Measurements from ENCODE around the gene ATP4B. TPM values are rescaled to one million over a fixed set of nuclear protein-coding genes. Genes with fewer than 3 reads are reported as not detected.

The ATP4B gene
- total and polyA plus RNA-seq, 2 of the 8 experiments (the other 6 are each of a cell fraction or from before 2014, with no cell fraction given) = 0.05 TPM; not detected in 1

DNA sequence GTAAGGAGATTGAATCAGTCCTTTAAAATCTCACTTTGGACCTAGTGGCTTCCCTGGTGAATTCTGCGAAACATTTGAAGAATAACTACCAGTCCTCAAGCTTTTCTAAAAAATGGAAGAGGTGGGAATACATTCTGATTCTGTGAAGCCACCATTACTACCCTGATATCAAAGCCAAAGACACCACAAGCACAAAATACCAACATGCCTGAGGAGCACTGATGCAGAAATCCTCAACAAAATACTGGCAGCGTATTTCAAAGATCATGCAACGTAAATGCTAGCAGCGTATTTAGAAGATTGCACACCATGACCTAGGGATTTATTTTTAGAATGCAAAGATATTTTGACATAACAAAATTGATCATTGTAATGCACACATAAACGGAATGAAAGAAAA lies 14.4 kb downstream of the ATP4B start:
- no peak overlapping the region for H4K91ac ChIP-seq (replicated peaks; ENCODE audit: insufficient read length, low read length)
- H2BK20ac ChIP-seq (ENCODE audit: low read length) = no peak overlapping the region
- no peak overlapping the region for H2BK120ac ChIP-seq (replicated peaks; ENCODE audit: low read depth, low read length)
- no peaks in the 10 kb centered on the region for H3K23me2 ChIP-seq (ENCODE audit: low read depth, low read length)
- H4K20me1 ChIP-seq (replicated peaks in 1 of 2; ENCODE audit: control insufficient read depth in 1 of 2, insufficient read depth in 2 of 2, low read length in 2 of 2) = no peaks in the 10 kb centered on the region
- no peak overlapping the region for H3K23ac ChIP-seq (ENCODE audit: insufficient read length)
- no peak overlapping the region for H3K18ac ChIP-seq (ENCODE audit: extremely low read depth, low read length)
- no peak overlapping the region for H2BK15ac ChIP-seq (ENCODE audit: low read length)
- no peaks in the 10 kb centered on the region for H3K79me1 ChIP-seq (ENCODE audit: low read depth, low read length)
- H3K4me3 ChIP-seq (ENCODE audit: extremely low read depth in 1 of 4, insufficient read depth in 2 of 4, low read depth in 3 of 4, low read length in 4 of 4) = no peak overlapping the region
- no peak overlapping the region for H2AFZ ChIP-seq (ENCODE audit: low read length)
- CTCF ChIA-PET (ENCODE audit: partially characterized antibody) = interaction anchor here (1.1 kb wide), 1 partner anchor 22 kb away, joined by 3 read pairs; no protein-coding TSS in a partner anchor
- no peak overlapping the region for H4K8ac ChIP-seq (ENCODE audit: extremely low read depth, insufficient read depth, low read length)
- no peak overlapping the region for H3K4me2 ChIP-seq (ENCODE audit: insufficient read depth in 1 of 2, low read depth in 2 of 2, low read length in 2 of 2)
- DNase-seq (ENCODE audit: low read depth in 1 of 2, low spot score in 2 of 2) (no peak), FAIRE-seq (no peak)
- no peak overlapping the region for H3K14ac ChIP-seq (ENCODE audit: insufficient read length)
- no peak overlapping the region for H4K5ac ChIP-seq (ENCODE audit: insufficient read length, low read depth, low read length)
- no peak overlapping the region for H2BK12ac ChIP-seq (ENCODE audit: low read depth, low read length)
- no peaks in the 10 kb centered on the region for H3K27me3 ChIP-seq (replicated peaks in 1 of 4; ENCODE audit: control insufficient read depth in 3 of 4, extremely low read depth in 1 of 4, insufficient read depth in 3 of 4, low read length in 3 of 4)
- no peaks in the 10 kb centered on the region for H3K4me1 ChIP-seq (replicated peaks in 1 of 4; ENCODE audit: control insufficient read depth in 3 of 4, insufficient read depth in 4 of 4, low read length in 3 of 4)
- 0 out of 2 replicates have a peak, but pooled peaks have one; percentile 34 for TF ChIP-seq GTF2F1 (IDR thresholded peaks at IDR 0.05; ENCODE audit: borderline replicate concordance, low read depth, low read length)
- TF ChIP-seq KDM5A (IDR thresholded peaks at IDR 0.05; ENCODE audit: low read length) = no peak
- no peak overlapping the region for H2AK5ac ChIP-seq (ENCODE audit: low read depth, low read length)
- H3K79me2 ChIP-seq (ENCODE audit: control insufficient read depth in 1 of 2, insufficient read depth in 2 of 2, low read length in 2 of 2) = no peaks in the 10 kb centered on the region
- peaks cover 8 to 34% (median 21%) of the 10 kb centered on the region in 4 experiments; a peak in 7 of 8 replicates for H3K36me3 ChIP-seq (ENCODE audit: control insufficient read depth in 2 of 4, insufficient read depth in 4 of 4, low read length in 3 of 4)
- 98% methylated on average over 5 of the region's 5 CpGs; no CpG with 5 or more reads in 1 of the 2 experiments for WGBS, 2 experiments (ENCODE audit: extremely low coverage in 1 of 2, insufficient coverage in 1 of 2, insufficient read length in 1 of 2, insufficient replicate concordance in 2 of 2, low coverage in 1 of 2, low lambda C conversion rate in 2 of 2, missing lambda C conversion rate in 1 of 2)
- POLR2A ChIA-PET (ENCODE audit: partially characterized antibody) = interaction anchor here (0.7 to 0.9 kb wide), 2 partner anchors 7 to 11 kb away, joined by 3 read pairs; no protein-coding TSS in a partner anchor
- no peak overlapping the region for H2BK5ac ChIP-seq (ENCODE audit: low read depth, low read length)
- H3K9ac ChIP-seq (replicated peaks in 1 of 4; ENCODE audit: extremely low read depth in 1 of 4, low read depth in 3 of 4, low read length in 3 of 4) = no peak overlapping the region
- H3K9me3 ChIP-seq (ENCODE audit: insufficient read depth in 2 of 2, low read depth in 1 of 2, low read length in 1 of 2) = peaks cover 29 to 42% of the 10 kb centered on the region in 2 experiments
- no peak overlapping the region for H3K56ac ChIP-seq (replicated peaks; ENCODE audit: insufficient read length, low read depth, low read length)
- no peak overlapping the region for H3K4ac ChIP-seq (replicated peaks; ENCODE audit: insufficient read length, low read depth, low read length)
- no peak overlapping the region for H3K27ac ChIP-seq (ENCODE audit: low read depth, low read length)

Measured in H1 (cell line).